Right lobe of liver (tissue), 6 donors: ENCODE results near the gene SNX11. TPM values are rescaled to one million over a fixed set of nuclear protein-coding genes. Genes with fewer than 3 reads are reported as not detected.

ENCODE experiments used
- ATAC-seq, 4 donors: fragments of 200-7000 bp; cut with Tn5 transposase; one replicate each; pipeline ENCODE4 v1.9.1; 2020; ENCODE audit warnings: mild to moderate bottlenecking in 4 of 4, moderate library complexity in 4 of 4
- DNase-seq, 3 donors: peaks; one replicate each; pipeline ENCODE4 v3.0.0-alpha.2; 2020
- H3K27ac ChIP-seq, 3 donors: fragments of 200-600 bp; one replicate each; pipeline ENCODE4 v1.8.0; 2022
- H3K27me3 ChIP-seq, 2 donors: fragments of 200-600 bp; one replicate each; pipeline ENCODE4 v1.8.0; 2022
- H3K36me3 ChIP-seq, 4 donors: fragments of 200-600 bp; sonication (generic) in 1 of 4; one replicate each; pipeline versions ENCODE4 v1.5.1 to v1.8.0; 2017 to 2022; ENCODE audit warnings: control low read depth in 1 of 4
- H3K4me1 ChIP-seq, 4 donors: fragments of 200-600 bp; sonication (generic) in 1 of 4; one replicate each; pipeline versions ENCODE4 v1.5.1 to v1.8.0; 2017 to 2022; ENCODE audit warnings: control low read depth in 1 of 4
- H3K4me3 ChIP-seq, 3 donors: fragments of 200-600 bp; one replicate each; pipeline ENCODE4 v1.8.0; 2022
- H3K9me3 ChIP-seq, 4 donors: fragments of 200-600 bp; sonication (generic) in 1 of 4; one replicate each; pipeline versions ENCODE4 v1.5.1 to v1.8.0; 2017 to 2022; ENCODE audit warnings: control low read depth in 1 of 4
- POLR2A ChIP-seq: fragments of 450-650 bp; IDR thresholded peaks from one replicate; pipeline ENCODE4 v1.6.1; 2017; ENCODE audit warnings: antibody characterized with exemption, mild to moderate bottlenecking
- WGBS: methylation state at CpG from one replicate; pipeline ENCODE4 v1.1.6; 2018; ENCODE audit warnings: low coverage, low lambda C conversion rate; ENCODE audit not compliant: insufficient coverage; ENCODE audit errors: missing lambda C conversion rate; 5-methylcytosine and 5-hydroxymethylcytosine counted together
- intact Hi-C, 2 donors: fragments of 100-400 bp; cut with DNase I; formaldehyde crosslinking; loops; one replicate each; pipeline versions ENCODE4 v1.11.2 to v1.14.1; 2022
- total RNA-seq, 6 experiments: library from RNA; depleted of rRNA in 2 of 6; stranded (reverse); fragments of >200 nt in 2 of 6; fragmentation: NEBNext Ultra II Directional in 3 of 6; extraction: Animal tissue kit (Norgen Biotek cat#: 25700) in 3 of 6; gene quantifications; one replicate each; pipeline versions ENCODE4 v1.1.0 to v1.2.4, GENCODE V29; 2016 to 2023
- TF ChIP-seq, protein P1 (sequence below), 4 donors: fragments of 200-600 bp in 3 of 4; fragments of 450-650 bp in 1 of 4; IDR thresholded peaks; one replicate each; pipeline versions ENCODE4 v1.5.1 to v1.8.0; 2016 to 2022; ENCODE audit warnings: antibody characterized with exemption in 4 of 4, mild to moderate bottlenecking in 2 of 4
- donor health status: DM: no; HTN: yes; CAD: no.
- donor health status: DM: no; HTN: no; CAD: no.
- donor health status: DM: no; HTN: no; CAD: no.
- donor health status: DM: no; HTN: yes; CAD: no.
- donor health status: DM: no; HTN: yes; CAD: no.

Gene SNX11
- total RNA-seq, 6 experiments from 2014 or later: 7.2 to 11.7 (median 9.2) TPM

GRCh38 chr17:48148029-48148770, 40.6 kb downstream of the SNX11 start:
- H3K4me1 ChIP-seq: peaks cover 0 to 1% (median under 1%) of the 10 kb centered on the region in 4 donors
- DNase-seq: no peak
- TF ChIP-seq, protein P1, sequence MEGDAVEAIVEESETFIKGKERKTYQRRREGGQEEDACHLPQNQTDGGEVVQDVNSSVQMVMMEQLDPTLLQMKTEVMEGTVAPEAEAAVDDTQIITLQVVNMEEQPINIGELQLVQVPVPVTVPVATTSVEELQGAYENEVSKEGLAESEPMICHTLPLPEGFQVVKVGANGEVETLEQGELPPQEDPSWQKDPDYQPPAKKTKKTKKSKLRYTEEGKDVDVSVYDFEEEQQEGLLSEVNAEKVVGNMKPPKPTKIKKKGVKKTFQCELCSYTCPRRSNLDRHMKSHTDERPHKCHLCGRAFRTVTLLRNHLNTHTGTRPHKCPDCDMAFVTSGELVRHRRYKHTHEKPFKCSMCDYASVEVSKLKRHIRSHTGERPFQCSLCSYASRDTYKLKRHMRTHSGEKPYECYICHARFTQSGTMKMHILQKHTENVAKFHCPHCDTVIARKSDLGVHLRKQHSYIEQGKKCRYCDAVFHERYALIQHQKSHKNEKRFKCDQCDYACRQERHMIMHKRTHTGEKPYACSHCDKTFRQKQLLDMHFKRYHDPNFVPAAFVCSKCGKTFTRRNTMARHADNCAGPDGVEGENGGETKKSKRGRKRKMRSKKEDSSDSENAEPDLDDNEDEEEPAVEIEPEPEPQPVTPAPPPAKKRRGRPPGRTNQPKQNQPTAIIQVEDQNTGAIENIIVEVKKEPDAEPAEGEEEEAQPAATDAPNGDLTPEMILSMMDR (IDR thresholded peaks at IDR 0.05): no peak
- TF ChIP-seq POLR2A: no peak
- no peak overlapping the region for H3K4me3 ChIP-seq
- H3K9me3 ChIP-seq: no peaks in the 10 kb centered on the region
- no peaks in the 10 kb centered on the region for H3K27me3 ChIP-seq
- H3K27ac ChIP-seq: no peak overlapping the region
- H3K36me3 ChIP-seq: peaks cover 0 to 3% (median 0%) of the 10 kb centered on the region in 4 donors
- no peak for ATAC-seq
- intact Hi-C loops: no loop called here
- WGBS: 72% methylated on average over 11 of the region's 14 CpGs

DNA sequence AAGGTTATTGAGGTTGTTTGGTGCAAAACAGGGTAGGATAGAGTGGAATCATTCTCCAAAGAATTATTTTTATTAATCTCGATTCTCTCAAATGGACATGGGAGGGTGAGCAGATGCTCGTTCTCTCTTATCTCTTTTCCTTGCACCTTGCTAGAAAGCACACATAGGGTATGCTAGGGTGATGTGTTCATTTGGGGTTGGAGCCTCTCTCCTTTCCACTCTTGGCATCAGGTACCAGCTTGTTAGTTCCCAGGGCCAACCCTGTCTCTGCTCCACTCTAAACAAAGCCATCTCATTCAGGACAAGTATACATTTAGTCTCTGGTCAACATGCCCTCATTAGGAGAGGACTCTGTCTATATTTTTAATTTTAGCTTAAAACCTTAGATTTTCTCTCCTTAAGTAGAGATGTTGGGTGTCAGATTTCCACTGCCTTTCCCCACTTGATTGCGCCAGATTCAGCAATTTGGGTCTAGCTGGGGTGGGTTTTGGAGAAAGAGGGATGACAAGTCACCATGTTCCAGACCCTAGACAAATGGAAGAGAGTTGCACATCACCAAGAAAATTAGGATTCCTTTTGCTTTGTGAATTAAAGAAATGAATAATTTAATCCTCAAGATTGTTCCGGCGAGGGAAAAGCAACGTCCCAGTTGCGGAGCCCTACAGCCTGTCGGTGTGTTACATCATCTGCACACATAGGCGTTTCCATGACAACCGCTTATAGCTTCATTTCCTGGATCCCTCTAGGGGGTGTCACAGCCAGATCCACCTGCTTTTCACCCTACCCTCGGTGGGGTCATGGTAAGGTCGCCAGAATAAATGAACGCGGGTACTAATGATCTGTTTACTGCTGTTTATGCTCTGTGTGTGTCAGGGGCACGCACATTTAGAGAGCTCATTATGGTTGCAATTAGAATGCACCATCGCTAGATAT, 41.6 kb downstream of the SNX11 start:
- WGBS: 50% methylated on average over 12 of the region's 16 CpGs
- Histone ChIP-seq H3K4me1 (peaks cover 0 to 10% (median 5%) of the 10 kb centered on the region in 4 donors), H3K9me3 (no peaks in the 10 kb centered on the region), H3K36me3 (peaks cover 0 to 3% (median 0%) of the 10 kb centered on the region in 4 donors), H3K27me3 (no peaks in the 10 kb centered on the region), H3K27ac (no peak overlapping the region), H3K4me3 (no peak overlapping the region)
- no peak for TF ChIP-seq POLR2A
- TF ChIP-seq, protein P1 (IDR thresholded peaks at IDR 0.05): no peak
- DNase-seq (no peak), ATAC-seq (no peak)
- intact Hi-C loops: no loop called here

DNA sequence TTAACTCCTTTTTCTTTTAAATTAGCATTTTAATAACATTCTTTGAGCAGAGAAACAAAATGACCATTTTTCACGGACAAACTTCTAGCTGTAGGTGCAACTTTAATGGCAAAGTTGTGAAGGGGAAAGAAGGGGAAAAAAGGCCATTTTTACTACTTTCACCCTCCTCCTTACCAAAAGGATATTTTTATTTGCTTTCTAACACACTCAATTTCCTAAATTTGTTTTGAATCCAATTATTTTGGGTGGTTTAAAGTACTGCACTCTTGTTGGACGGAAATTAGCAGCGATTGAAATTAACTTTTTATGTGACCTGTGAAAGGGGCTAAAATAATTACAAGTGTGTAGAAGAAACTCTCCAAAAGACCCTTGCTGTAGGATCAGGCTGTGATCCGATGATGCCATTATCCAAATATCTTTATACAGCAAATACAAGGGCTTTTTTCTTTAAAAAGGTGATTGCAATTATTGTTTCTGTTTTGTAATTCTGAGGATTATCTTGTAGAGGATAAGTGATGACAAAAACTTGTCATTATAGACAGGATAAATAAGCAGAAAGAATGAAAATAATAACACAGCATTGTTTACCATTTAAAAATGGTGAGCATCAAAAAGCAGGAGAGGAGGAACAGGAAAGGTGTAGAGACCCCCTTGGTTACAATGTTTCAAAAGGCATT, 42.4 kb downstream of the SNX11 start:
- no peak for DNase-seq
- Histone ChIP-seq H3K4me3 (no peak overlapping the region), H3K36me3 (peaks cover 0 to 3% (median 0%) of the 10 kb centered on the region in 4 donors), H3K4me1 (peaks cover 0 to 15% (median 7%) of the 10 kb centered on the region in 4 donors), H3K27ac (no peak overlapping the region), H3K9me3 (no peaks in the 10 kb centered on the region), H3K27me3 (no peaks in the 10 kb centered on the region)
- intact Hi-C loops: no loop called here
- no peak for TF ChIP-seq POLR2A
- TF ChIP-seq, protein P1 (IDR thresholded peaks at IDR 0.05): no peak
- 84% methylated on average over 4 of the region's 4 CpGs for WGBS
- no peak for ATAC-seq

GRCh38 chr17:48150597-48151001, 43.0 kb downstream of the SNX11 start:
- no peak for TF ChIP-seq POLR2A
- TF ChIP-seq, protein P1 (IDR thresholded peaks at IDR 0.05): no peak
- Histone ChIP-seq H3K36me3 (peaks cover 0 to 3% (median 0%) of the 10 kb centered on the region in 4 donors), H3K4me1 (peaks cover 0 to 15% (median 7%) of the 10 kb centered on the region in 4 donors), H3K9me3 (no peaks in the 10 kb centered on the region), H3K4me3 (no peak overlapping the region), H3K27me3 (no peaks in the 10 kb centered on the region), H3K27ac (no peak overlapping the region)
- 76% methylated on average over 11 of the region's 11 CpGs for WGBS
- intact Hi-C loops: no loop called here
- no peak for DNase-seq
- no peak for ATAC-seq
